Neuron (in vitro differentiated cells): ENCODE measurements around the gene SP140.
"Not testable (repeated sequence)": the region's sequence is repeated elsewhere in the genome, so short reads cannot be mapped to it uniquely, and the experiment has no call there.

Source experiments
- H2AFZ ChIP-seq: one replicate; pipeline ENCODE4 v1.6.1; 2013; ENCODE audit warnings: low read depth, mild to moderate bottlenecking, inconsistent platforms, low read length, moderate library complexity
- H3K27me3 ChIP-seq: one replicate; pipeline ENCODE4 v1.6.1; 2013; ENCODE audit warnings: low read length; ENCODE audit not compliant: insufficient read depth
- H3K36me3 ChIP-seq: one replicate; pipeline ENCODE4 v1.6.1; 2013; ENCODE audit warnings: low read length; ENCODE audit not compliant: insufficient read depth
- H3K4me1 ChIP-seq: one replicate; pipeline ENCODE4 v1.6.1; 2013; ENCODE audit warnings: low read length; ENCODE audit not compliant: insufficient read depth
- H3K4me3 ChIP-seq: 2 replicates; pipeline ENCODE4 v1.5.1; 2013; ENCODE audit warnings: mild to moderate bottlenecking, low read length, moderate library complexity
- H3K9me3 ChIP-seq: one replicate; pipeline ENCODE4 v1.6.1; 2013; ENCODE audit warnings: low read length

Gene SP140

GRCh38 chr2:230234122-230234722, 8.7 kb downstream of the SP140 start:
- Histone ChIP-seq H3K9me3 (no peaks in the 10 kb centered on the region), H3K4me3 (no peak overlapping the region), H2AFZ (no peak overlapping the region), H3K36me3 (no peaks in the 10 kb centered on the region), H3K4me1 (no peaks in the 10 kb centered on the region), H3K27me3 (no peaks in the 10 kb centered on the region)

- Histone ChIP-seq H3K36me3 (no peaks in the 10 kb centered on the region), H2AFZ (no peak overlapping the region), H3K9me3 (no peaks in the 10 kb centered on the region), H3K27me3 (no peaks in the 10 kb centered on the region), H3K4me1 (no peaks in the 10 kb centered on the region), H3K4me3 (no peak overlapping the region)
Measured at GRCh38 chr2:230234845-230235244, 9.3 kb downstream of the SP140 start.

DNA sequence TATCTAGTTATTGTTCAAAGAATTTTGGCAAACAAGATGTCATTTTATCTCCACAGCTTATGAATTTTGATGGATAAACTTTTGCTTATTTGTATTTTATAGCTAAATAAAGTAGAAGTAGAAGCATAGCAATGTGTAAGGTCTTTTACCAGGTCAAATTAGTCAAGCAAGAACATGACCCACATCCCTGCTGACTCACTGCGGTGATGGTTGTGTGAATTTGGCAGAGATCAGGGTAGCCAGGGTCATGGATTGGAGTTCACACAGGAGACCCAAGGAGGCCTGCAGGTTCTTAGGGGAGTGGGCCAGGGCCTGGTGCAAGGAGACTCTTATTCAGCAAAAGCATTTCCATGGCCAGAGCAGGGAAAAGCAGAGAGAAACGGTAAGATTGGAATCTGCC, 18.7 kb downstream of the SP140 start:
- H3K4me1 ChIP-seq, result no peaks in the 10 kb centered on the region
- no peaks in the 10 kb centered on the region for H3K9me3 ChIP-seq
- no peaks in the 10 kb centered on the region for H3K36me3 ChIP-seq
- no peak overlapping the region for H3K4me3 ChIP-seq
- no peak overlapping the region for H2AFZ ChIP-seq
- H3K27me3 ChIP-seq, result no peaks in the 10 kb centered on the region

GRCh38 chr2:230246206-230246605, 20.7 kb downstream of the SP140 start:
- Histone ChIP-seq H2AFZ (no peak overlapping the region), H3K9me3 (no peaks in the 10 kb centered on the region), H3K36me3 (no peaks in the 10 kb centered on the region), H3K4me1 (no peaks in the 10 kb centered on the region), H3K27me3 (no peaks in the 10 kb centered on the region), H3K4me3 (no peak overlapping the region)

DNA sequence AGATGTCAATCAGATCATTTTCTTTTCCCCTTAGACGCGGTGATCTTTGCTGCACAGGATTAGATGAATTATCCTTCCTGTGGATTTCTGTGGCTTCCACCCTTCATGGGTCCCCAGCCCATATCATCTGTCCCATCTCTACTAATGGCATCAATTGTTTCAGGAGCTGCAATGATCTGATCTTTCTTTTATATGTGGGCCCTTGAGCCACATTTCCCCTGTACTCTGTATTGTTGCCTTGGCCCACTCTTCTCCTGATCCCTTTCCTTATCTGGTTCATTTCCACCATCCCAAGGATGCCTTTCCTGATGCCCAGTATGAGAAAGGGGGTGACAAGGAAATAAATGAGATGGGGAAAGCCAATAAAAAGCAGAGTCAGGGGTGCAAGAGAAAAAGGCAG, 24.7 kb downstream of the SP140 start:
- Histone ChIP-seq H3K9me3 (no peaks in the 10 kb centered on the region), H3K27me3 (no peaks in the 10 kb centered on the region), H2AFZ (no peak overlapping the region), H3K4me1 (no peaks in the 10 kb centered on the region), H3K4me3 (no peak overlapping the region), H3K36me3 (no peaks in the 10 kb centered on the region)

DNA sequence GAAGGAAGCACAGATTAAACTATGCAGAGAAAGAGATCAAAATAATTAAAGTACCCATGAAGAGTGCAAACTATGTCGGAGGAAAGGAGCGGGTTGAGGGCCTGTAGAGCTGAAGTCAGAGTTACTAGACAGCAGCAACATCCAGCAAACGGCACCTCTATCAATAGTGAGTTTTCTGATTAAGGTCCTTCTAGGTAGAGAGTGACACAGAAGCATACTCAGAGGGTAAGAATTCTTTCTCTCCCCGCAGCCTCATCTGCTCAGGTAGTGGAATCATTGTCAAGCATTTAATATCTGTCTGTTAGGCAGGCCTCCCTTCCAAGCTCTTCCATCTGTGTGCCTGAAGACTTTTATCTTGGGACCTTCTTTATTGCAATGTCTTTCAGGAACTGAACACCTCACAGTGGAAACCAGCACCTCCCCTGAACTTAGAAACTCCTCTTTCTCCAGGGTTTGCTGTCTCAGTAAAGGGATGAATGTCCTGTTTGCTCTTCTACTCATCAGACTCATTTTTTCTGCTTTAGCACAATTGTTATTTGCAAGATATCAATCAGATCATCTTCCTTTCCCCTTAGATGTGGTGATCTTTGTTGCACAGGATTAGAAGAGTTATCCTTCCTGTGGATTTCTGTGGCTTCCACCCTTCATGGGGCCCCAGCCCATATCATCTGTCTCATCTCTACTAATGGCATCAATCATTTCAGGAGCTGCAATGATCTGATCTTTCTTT, 28.8 kb downstream of the SP140 start:
- Histone ChIP-seq H2AFZ (no peak overlapping the region), H3K36me3 (no peaks in the 10 kb centered on the region), H3K4me3 (no peak overlapping the region), H3K27me3 (no peaks in the 10 kb centered on the region), H3K4me1 (no peaks in the 10 kb centered on the region), H3K9me3 (no peaks in the 10 kb centered on the region)

DNA sequence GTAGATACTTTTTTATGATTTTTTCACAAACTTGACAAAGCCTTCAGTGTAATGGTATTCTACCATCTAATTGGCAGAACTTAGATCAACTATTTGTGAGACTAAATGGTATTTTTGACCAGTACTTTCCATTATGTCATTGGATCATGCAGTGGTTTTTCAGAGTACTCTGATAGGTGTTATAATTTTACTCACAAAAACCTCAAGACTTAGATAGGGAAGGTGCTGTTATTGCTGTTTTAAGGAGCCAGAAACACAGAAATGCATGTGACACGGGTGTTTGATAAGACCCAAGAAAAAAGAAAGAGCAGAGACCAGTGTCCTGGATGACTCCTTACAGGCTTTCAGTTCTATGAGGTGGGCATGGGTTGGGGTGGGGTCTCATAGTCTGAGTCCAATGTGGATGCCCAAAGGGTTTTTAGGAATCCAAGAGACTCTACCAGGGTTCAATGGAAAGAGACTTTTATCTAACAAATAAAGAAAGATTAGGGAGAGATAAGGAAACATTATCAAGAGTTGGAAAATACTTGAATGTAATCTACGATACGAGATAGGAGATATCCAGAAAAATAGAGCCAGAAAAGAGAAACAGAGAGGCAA, 31.3 kb downstream of the SP140 start:
- H3K9me3 ChIP-seq, result no peaks in the 10 kb centered on the region
- H3K27me3 ChIP-seq, result no peaks in the 10 kb centered on the region
- no peak overlapping the region for H3K4me3 ChIP-seq
- H2AFZ ChIP-seq, result no peak overlapping the region
- H3K36me3 ChIP-seq, result no peaks in the 10 kb centered on the region
- H3K4me1 ChIP-seq, result no peaks in the 10 kb centered on the region

DNA sequence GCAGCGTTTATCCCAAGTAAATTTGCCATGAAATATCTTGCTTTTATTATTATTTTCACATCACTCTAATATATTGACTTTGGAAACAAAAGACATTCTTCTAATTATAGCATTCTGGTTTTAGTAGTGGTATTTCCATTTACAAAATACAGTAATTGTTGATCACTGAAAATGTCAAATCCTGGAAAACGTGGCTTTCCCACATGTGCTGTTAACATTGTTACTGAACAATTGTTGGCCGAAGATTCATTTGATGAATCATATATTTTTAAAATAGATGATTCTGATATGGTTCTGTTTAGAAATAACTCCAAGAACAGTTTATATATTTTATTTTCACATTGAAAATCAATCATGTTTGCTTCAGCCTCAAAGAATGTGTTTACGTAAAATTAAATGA, 32.9 kb downstream of the SP140 start:
- Histone ChIP-seq H3K9me3 (no peaks in the 10 kb centered on the region), H3K36me3 (no peaks in the 10 kb centered on the region), H2AFZ (no peak overlapping the region), H3K27me3 (no peaks in the 10 kb centered on the region), H3K4me1 (no peaks in the 10 kb centered on the region), H3K4me3 (no peak overlapping the region)

DNA sequence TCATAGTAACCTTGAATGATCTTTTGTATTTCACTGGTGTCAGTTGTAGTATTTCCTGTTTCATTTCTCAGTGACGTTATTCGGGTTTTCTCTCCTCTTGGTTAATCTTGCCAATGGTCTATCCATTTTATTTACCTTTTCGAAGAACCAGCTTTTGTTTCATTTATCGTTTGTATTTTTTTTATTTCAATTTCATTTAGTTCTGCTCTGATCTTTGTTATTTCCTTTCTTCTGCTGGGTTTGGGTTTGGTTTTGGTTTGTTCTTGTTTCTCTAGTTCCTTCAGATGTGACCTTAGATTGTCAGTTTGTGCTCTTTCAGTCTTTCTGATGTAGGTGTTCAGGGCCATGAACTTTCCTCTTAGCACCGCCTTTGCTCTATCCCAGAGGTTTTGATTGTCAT, 36.7 kb downstream of the SP140 start:
- Histone ChIP-seq H3K36me3 (no peaks in the 10 kb centered on the region), H3K4me3 (no peak overlapping the region), H3K9me3 (no peaks in the 10 kb centered on the region), H3K4me1 (no peaks in the 10 kb centered on the region), H3K27me3 (no peaks in the 10 kb centered on the region), H2AFZ (no peak overlapping the region)

DNA sequence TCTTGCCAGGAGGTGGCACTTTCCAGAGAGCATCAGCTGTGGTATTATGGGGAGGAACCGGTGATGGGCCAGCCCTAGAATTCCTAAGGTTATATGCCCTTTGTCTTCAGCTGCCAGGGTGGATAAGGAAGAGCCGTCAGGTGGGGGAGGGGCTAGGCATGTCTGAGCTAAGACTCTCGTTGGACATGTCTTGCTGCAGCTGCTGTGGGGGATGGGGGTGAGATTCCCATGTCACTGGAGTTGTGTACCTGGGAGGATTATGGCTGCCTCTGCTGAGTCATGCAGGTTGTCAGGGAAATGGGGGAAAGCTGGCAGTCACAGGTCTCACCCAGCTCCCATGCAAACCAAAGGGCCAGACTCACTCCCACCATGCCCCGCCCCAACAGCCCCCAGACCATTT, 39.4 kb downstream of the SP140 start:
- H3K4me3 ChIP-seq, H2AFZ ChIP-seq, H3K4me1 ChIP-seq, H3K9me3 ChIP-seq, H3K27me3 ChIP-seq, H3K36me3 ChIP-seq: not testable (repeated sequence)

- H3K27me3 ChIP-seq, result no peaks in the 10 kb centered on the region
- H3K36me3 ChIP-seq, result no peaks in the 10 kb centered on the region
- H3K4me1 ChIP-seq, result no peaks in the 10 kb centered on the region
- H3K9me3 ChIP-seq, result no peaks in the 10 kb centered on the region
- no peak overlapping the region for H3K4me3 ChIP-seq
- no peak overlapping the region for H2AFZ ChIP-seq
Measured at GRCh38 chr2:230266638-230267037, 41.1 kb downstream of the SP140 start.

DNA sequence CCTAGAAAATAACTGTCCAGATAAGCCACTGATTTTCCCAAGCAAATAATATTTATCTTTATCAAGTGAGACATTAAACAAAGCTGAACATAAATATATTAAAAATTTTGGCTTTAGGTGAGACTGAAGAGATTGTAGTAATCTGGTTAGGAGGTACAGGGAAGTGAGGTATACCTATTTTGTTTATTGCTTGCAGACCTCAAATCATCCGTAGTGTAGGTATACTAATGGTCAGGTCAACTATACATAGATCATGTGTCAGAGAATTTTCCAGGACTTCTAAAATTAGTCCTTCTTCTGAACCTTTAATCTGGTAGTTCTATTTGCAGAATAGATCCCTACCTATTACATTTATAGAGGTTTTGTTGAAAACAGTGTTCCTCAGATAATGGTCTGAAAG, 41.5 kb downstream of the SP140 start:
- no peaks in the 10 kb centered on the region for H3K4me1 ChIP-seq
- H2AFZ ChIP-seq, result no peak overlapping the region
- H3K9me3 ChIP-seq, result no peaks in the 10 kb centered on the region
- H3K36me3 ChIP-seq, result no peaks in the 10 kb centered on the region
- no peaks in the 10 kb centered on the region for H3K27me3 ChIP-seq
- no peak overlapping the region for H3K4me3 ChIP-seq

GRCh38 chr2:230267556-230267955, 42.0 kb downstream of the SP140 start:
- no peaks in the 10 kb centered on the region for H3K36me3 ChIP-seq
- H3K4me3 ChIP-seq, result no peak overlapping the region
- H2AFZ ChIP-seq, result no peak overlapping the region
- no peaks in the 10 kb centered on the region for H3K27me3 ChIP-seq
- no peaks in the 10 kb centered on the region for H3K4me1 ChIP-seq
- H3K9me3 ChIP-seq, result no peaks in the 10 kb centered on the region
